GM12873 (cell line): Measurements from ENCODE around the gene DIS3L2.
A peak's percentile ranks its signal among the peaks of the same experiment; 100 is the strongest.

Experiments used
- CTCF ChIP-seq: IDR thresholded peaks from 2 replicates; pipeline ENCODE4 v1.5.1; 2012; ENCODE audit warnings: low read depth, mild to moderate bottlenecking, moderate library complexity, low read length, control low read depth; ENCODE audit not compliant: insufficient read depth; ENCODE audit errors: missing control alignments

Gene DIS3L2

GRCh38 chr2:231920795-231921194 is 40.7 kb upstream of the DIS3L2 start:
- no peak for TF ChIP-seq CTCF

GRCh38 chr2:231922311-231923009 is 39.1 kb upstream of the DIS3L2 start:
- TF ChIP-seq CTCF: no peak

GRCh38 chr2:231923010-231923344 is 38.5 kb upstream of the DIS3L2 start:
- TF ChIP-seq CTCF: no peak

GRCh38 chr2:231923951-231924888 is 37.3 kb upstream of the DIS3L2 start:
- TF ChIP-seq CTCF: no peak

- no peak for TF ChIP-seq CTCF
Measured at GRCh38 chr2:231924889-231925275, 36.6 kb upstream of the DIS3L2 start.

GRCh38 chr2:231925303-231926179 is 36.0 kb upstream of the DIS3L2 start:
- TF ChIP-seq CTCF: peak; percentile 78
